ENCODE data around the gene PEA15. TPM values are rescaled to one million over a fixed set of nuclear protein-coding genes. Genes with fewer than 3 reads are reported as not detected.
A peak's percentile ranks its signal among the peaks of the same experiment; 100 is the strongest.

Gene PEA15
- total RNA-seq, 5 donors from 2014 or later (not counting 1 experiment from before 2014, with no cell fraction given): 12.3 to 27.5 (median 15.9) TPM

DNA sequence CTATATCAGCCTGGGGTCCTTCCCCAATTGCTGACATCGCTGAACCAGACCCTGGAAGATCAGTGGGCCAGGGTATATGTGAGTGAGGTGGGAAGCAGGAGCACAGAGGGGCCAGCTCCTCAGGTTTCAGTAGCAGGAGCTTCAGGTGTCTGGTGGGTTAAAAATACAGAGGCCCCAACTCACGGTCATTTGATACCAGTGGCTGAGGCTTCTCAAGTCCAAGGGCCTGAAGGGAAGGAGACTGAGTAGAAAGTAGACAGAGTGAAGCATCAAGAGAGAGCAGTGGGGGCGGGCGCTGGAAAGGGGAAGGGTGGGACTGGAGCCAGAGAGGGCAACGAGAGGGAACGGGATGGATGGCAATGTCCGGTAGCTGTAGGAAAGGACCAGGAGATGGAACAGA, 16.8 kb upstream of the PEA15 start:
- Mint-ChIP-seq H3K27me3 (peaks cover 4 to 6% of the 10 kb centered on the region in 2 donors), H3K36me3 (no peaks in the 10 kb centered on the region), H3K4me1 (no peaks in the 10 kb centered on the region), H3K9me3 (no peaks in the 10 kb centered on the region), H3K4me3 (no peak overlapping the region), H3K27ac (no peak overlapping the region)
- CTCF ChIA-PET: no interaction called here
- POLR2A ChIA-PET: no interaction called here
- DNase-seq (no peak), ATAC-seq (replicated peaks in 1 of 4) (no peak)
- H3K9me3 ChIP-seq: no peaks in the 10 kb centered on the region
- peaks cover 0 to 19% of the 10 kb centered on the region in 2 experiments for H3K27me3 ChIP-seq (replicated peaks in 1 of 2; ENCODE audit: control insufficient read depth in 2 of 2, extremely low read depth in 1 of 2, insufficient read depth in 2 of 2, low read length in 1 of 2)
- H3K36me3 ChIP-seq (ENCODE audit: control insufficient read depth in 2 of 2, extremely low read depth in 1 of 2, insufficient read depth in 1 of 2, low read length in 1 of 2): no peaks in the 10 kb centered on the region
- no peak overlapping the region for H3K4me3 ChIP-seq (ENCODE audit: control insufficient read depth in 1 of 2, extremely low read depth in 1 of 2, low read length in 1 of 2)
- peaks cover 0 to 7% of the 10 kb centered on the region in 2 experiments for H3K4me1 ChIP-seq (ENCODE audit: control insufficient read depth in 1 of 2, extremely low read depth in 1 of 2, insufficient read depth in 2 of 2, low read length in 2 of 2)
- WGBS (ENCODE audit: insufficient coverage): 80% methylated on average over 5 of the region's 7 CpGs
- H3K27ac ChIP-seq (ENCODE audit: low read length): no peak overlapping the region

DNA sequence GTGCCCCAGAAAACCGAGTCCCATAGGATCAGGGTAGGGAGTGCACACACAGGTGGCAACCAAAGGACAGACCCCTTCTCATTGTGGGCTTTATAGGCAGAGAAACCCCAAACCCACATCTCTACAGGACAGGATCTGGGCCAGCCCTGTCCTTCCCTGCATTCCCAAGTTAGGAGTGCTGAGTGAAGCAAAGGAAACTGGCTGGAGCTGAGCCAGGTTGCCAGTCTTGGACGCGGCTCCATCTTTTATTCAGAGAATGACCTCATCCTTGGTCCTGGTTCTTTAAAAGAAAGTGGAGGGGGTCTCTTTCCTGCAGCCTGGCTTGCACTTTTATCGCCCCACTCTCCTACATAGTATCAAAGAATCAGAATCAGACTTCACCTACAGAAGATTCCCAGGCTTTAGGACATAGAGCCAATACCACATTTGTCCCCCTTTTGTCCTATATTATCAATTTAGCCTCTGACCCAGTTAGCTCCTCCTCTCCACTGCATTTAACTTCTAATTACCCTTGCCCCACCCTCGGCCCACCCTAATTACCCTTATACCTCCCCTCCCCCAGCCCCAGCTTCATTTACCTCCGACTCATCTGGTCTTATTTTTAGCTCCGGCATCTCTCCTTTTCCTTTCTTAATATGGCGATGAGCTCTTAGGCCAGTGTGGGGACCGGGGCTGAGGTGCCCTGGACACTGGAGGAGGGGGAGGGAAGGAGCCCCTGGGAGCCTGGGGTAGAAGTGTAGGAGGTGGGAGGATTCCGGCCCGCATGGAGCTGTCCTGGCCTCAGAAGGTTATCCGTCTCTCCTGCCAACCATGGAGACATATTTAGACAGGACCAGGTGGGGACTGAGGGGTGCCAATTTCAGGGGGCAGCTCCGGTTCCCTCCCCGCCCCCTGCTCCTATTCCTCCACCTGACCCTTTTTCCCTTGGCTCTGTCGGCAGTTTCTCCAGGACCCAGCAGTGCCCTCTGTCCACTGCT, 15.2 kb upstream of the PEA15 start, which contains the start of gene CASQ1:
CASQ1 (plus strand) TSS at position 927 of the 977 bp plus-strand sequence. CDS start 177 bp downstream, outside the sequence.
- ChIA-PET POLR2A (no interaction called here), CTCF (interaction anchor here (0.5 to 4.4 kb wide), 10 partner anchors 46 to 1012 kb away, joined by 3 to 36 read pairs (median 6); partner anchors contain the start of gene NDUFS2 (in 1 of the 2))
- ATAC-seq (replicated peaks in 1 of 4) (no peak), DNase-seq (no peak)
- H3K4me3 ChIP-seq (ENCODE audit: control insufficient read depth in 1 of 2, extremely low read depth in 1 of 2, low read length in 1 of 2): no peak within 1 kb of the TSS
- H3K9me3 ChIP-seq: no peaks in the 10 kb centered on the region
- no peak within 1 kb of the TSS for H3K27ac ChIP-seq (ENCODE audit: low read length)
- Mint-ChIP-seq H3K36me3 (no peaks in the 10 kb centered on the region), H3K4me3 (no peak within 1 kb of the TSS), H3K27me3 (peaks cover 4 to 6% of the 10 kb centered on the region in 2 donors), H3K27ac (no peak within 1 kb of the TSS), H3K9me3 (no peaks in the 10 kb centered on the region), H3K4me1 (no peaks in the 10 kb centered on the region)
- WGBS (ENCODE audit: insufficient coverage): 73% methylated on average over 2 of the region's 15 CpGs
- H3K27me3 ChIP-seq (replicated peaks in 1 of 2; ENCODE audit: control insufficient read depth in 2 of 2, extremely low read depth in 1 of 2, insufficient read depth in 2 of 2, low read length in 1 of 2): peaks cover 0 to 24% of the 10 kb centered on the region in 2 experiments
- H3K4me1 ChIP-seq (ENCODE audit: control insufficient read depth in 1 of 2, extremely low read depth in 1 of 2, insufficient read depth in 2 of 2, low read length in 2 of 2): peaks cover 0 to 8% of the 10 kb centered on the region in 2 experiments
- H3K36me3 ChIP-seq (ENCODE audit: control insufficient read depth in 2 of 2, extremely low read depth in 1 of 2, insufficient read depth in 1 of 2, low read length in 1 of 2): no peaks in the 10 kb centered on the region

DNA sequence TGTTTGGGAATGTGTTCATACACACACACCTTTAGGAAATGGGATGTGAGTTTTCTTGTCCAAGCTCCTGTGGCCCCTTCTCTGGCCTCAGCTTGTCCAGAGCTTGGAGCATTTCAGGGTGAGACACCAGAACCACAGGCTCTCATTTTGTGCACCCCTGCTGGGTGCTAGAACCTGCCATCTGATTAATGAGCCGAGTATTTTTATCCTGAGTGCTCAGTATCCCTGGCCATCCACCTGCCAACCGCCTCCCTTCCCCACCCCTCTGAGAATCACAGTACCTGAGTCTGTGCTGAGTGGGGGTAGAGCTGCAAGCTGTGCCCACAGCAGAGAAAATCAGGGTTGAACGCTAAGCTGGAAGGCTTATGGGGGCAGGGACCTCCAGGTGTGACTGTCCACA, 13.4 kb upstream of the PEA15 start:
- H3K27me3 ChIP-seq (replicated peaks in 1 of 2; ENCODE audit: control insufficient read depth in 2 of 2, extremely low read depth in 1 of 2, insufficient read depth in 2 of 2, low read length in 1 of 2): peaks cover 0 to 20% of the 10 kb centered on the region in 2 experiments
- Mint-ChIP-seq H3K27me3 (no peaks in the 10 kb centered on the region), H3K27ac (no peak overlapping the region), H3K9me3 (no peaks in the 10 kb centered on the region), H3K4me1 (no peaks in the 10 kb centered on the region), H3K4me3 (no peak overlapping the region), H3K36me3 (no peaks in the 10 kb centered on the region)
- ATAC-seq (replicated peaks in 1 of 4) (no peak), DNase-seq (no peak)
- H3K4me1 ChIP-seq (ENCODE audit: control insufficient read depth in 1 of 2, extremely low read depth in 1 of 2, insufficient read depth in 2 of 2, low read length in 2 of 2): peaks cover 0 to 8% of the 10 kb centered on the region in 2 experiments
- no peak overlapping the region for H3K4me3 ChIP-seq (ENCODE audit: control insufficient read depth in 1 of 2, extremely low read depth in 1 of 2, low read length in 1 of 2)
- H3K36me3 ChIP-seq (ENCODE audit: control insufficient read depth in 2 of 2, extremely low read depth in 1 of 2, insufficient read depth in 1 of 2, low read length in 1 of 2): no peaks in the 10 kb centered on the region
- H3K27ac ChIP-seq (ENCODE audit: low read length): no peak overlapping the region
- 67% methylated on average over 1 of the region's 3 CpGs for WGBS (ENCODE audit: insufficient coverage)
- ChIA-PET POLR2A (no interaction called here), CTCF (interaction anchor here (1.0 to 4.4 kb wide), 5 partner anchors 17 to 185 kb away, joined by 5 to 36 read pairs (median 21); no protein-coding TSS in a partner anchor)
- H3K9me3 ChIP-seq: no peaks in the 10 kb centered on the region

DNA sequence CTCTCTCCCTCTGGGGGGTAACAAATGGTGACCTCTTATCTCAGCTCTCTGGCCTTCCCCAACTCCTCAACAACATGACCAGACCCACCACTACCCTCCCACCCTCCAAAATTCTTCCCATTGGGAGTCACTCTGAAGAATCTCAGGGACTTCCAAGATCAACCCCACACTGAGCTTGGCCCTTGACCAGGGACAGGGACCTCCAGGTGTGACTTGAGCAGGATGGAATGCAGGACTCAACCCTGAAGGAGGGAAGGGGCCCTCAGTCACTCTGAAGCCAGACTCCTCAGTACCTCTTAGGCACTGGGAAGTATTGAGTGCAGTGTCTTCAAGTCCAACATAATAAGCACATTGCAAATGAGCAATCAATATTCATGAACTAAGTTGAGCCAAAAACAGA, 12.9 kb upstream of the PEA15 start:
- POLR2A ChIA-PET: no interaction called here

DNA sequence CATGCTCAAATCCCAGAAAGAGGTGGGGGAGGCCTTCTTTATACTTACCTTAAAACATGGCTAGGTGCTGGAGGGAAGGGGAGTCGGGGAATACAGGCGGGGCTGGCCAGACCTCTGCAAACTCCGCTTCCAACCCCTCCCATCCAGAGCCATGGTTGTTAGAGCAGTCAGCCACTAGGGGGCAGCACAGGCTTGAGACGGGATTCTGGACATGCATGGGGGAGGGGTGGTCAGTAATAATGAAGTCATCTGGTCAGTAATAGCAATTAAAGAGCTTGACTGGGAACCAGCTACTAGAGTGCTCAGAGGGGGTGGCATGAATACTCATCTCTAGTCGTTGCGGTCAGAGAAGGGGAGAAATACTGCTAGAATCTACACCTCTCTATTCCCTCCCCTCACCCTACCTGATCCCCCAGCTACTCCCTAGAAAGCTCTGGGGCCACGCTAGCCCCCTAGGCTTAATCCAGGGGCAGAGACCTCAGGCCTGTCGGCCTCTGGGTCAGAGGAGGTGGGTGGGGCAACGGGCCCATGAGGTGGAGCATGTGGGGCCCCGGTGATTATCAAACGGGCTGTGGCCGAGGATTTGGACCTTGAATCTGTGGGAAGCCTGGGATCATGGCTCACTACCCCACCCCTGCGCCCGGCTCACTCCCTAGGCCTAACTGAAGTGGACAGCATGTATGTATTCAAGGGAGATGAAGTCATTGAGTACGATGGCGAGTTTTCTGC, 11.9 kb upstream of the PEA15 start:
- Histone ChIP-seq H3K27ac (ENCODE audit: low read length) (no peak overlapping the region), H3K27me3 (replicated peaks in 1 of 2; ENCODE audit: control insufficient read depth in 2 of 2, extremely low read depth in 1 of 2, insufficient read depth in 2 of 2, low read length in 1 of 2) (peaks cover 0 to 16% of the 10 kb centered on the region in 2 experiments), H3K36me3 (ENCODE audit: control insufficient read depth in 2 of 2, extremely low read depth in 1 of 2, insufficient read depth in 1 of 2, low read length in 1 of 2) (no peaks in the 10 kb centered on the region), H3K4me1 (ENCODE audit: control insufficient read depth in 1 of 2, extremely low read depth in 1 of 2, insufficient read depth in 2 of 2, low read length in 2 of 2) (peaks cover 0 to 8% of the 10 kb centered on the region in 2 experiments), H3K4me3 (ENCODE audit: control insufficient read depth in 1 of 2, extremely low read depth in 1 of 2, low read length in 1 of 2) (no peak overlapping the region), H3K9me3 (no peaks in the 10 kb centered on the region)
- Mint-ChIP-seq H3K4me3 (no peak overlapping the region), H3K27ac (no peak overlapping the region), H3K4me1 (no peaks in the 10 kb centered on the region), H3K36me3 (no peaks in the 10 kb centered on the region), H3K27me3 (no peaks in the 10 kb centered on the region), H3K9me3 (no peaks in the 10 kb centered on the region)
- ATAC-seq (replicated peaks in 1 of 4) (peak; percentile 80 to 89 (median 85)), DNase-seq (peak; percentile 35 to 86 (median 71))
- ChIA-PET CTCF (interaction anchor here (0.5 to 4.4 kb wide), 17 partner anchors 10 to 182 kb away, joined by 3 to 36 read pairs (median 3); no protein-coding TSS in a partner anchor), POLR2A (no interaction called here)
- 67% methylated on average over 3 of the region's 16 CpGs for WGBS (ENCODE audit: insufficient coverage)

More for the DNA sequence above, 12.9 kb upstream of the PEA15 start:
- no peak for ATAC-seq (replicated peaks in 1 of 4)
- H3K4me3 Mint-ChIP-seq: no peak overlapping the region
- no peaks in the 10 kb centered on the region for H3K9me3 Mint-ChIP-seq
- Histone ChIP-seq H3K36me3 (ENCODE audit: control insufficient read depth in 2 of 2, extremely low read depth in 1 of 2, insufficient read depth in 1 of 2, low read length in 1 of 2) (no peaks in the 10 kb centered on the region), H3K27ac (ENCODE audit: low read length) (no peak overlapping the region), H3K9me3 (no peaks in the 10 kb centered on the region), H3K27me3 (replicated peaks in 1 of 2; ENCODE audit: control insufficient read depth in 2 of 2, extremely low read depth in 1 of 2, insufficient read depth in 2 of 2, low read length in 1 of 2) (peaks cover 0 to 16% of the 10 kb centered on the region in 2 experiments), H3K4me3 (ENCODE audit: control insufficient read depth in 1 of 2, extremely low read depth in 1 of 2, low read length in 1 of 2) (no peak overlapping the region), H3K4me1 (ENCODE audit: control insufficient read depth in 1 of 2, extremely low read depth in 1 of 2, insufficient read depth in 2 of 2, low read length in 2 of 2) (peaks cover 0 to 8% of the 10 kb centered on the region in 2 experiments)
- no peak for DNase-seq
- no peak overlapping the region for H3K27ac Mint-ChIP-seq
- H3K27me3 Mint-ChIP-seq: no peaks in the 10 kb centered on the region
- H3K4me1 Mint-ChIP-seq: no peaks in the 10 kb centered on the region
- CTCF ChIA-PET: interaction anchor here (0.6 to 4.4 kb wide), 7 partner anchors 36 to 491 kb away, joined by 3 to 36 read pairs (median 6); no protein-coding TSS in a partner anchor
- H3K36me3 Mint-ChIP-seq: no peaks in the 10 kb centered on the region
